Testis (tissue), 2 donors: ENCODE results near the gene ZNF853.
"Not testable (repeated sequence)": the region's sequence is repeated elsewhere in the genome, so short reads cannot be mapped to it uniquely, and the experiment has no call there.

ENCODE experiments used
- CTCF ChIP-seq, 3 experiments: fragments of 450-650 bp in 2 of 3; fragments of 200-600 bp in 1 of 3; sonication (generic) in 1 of 3; IDR thresholded peaks; one replicate each; pipeline ENCODE4 v1.5.1; 2016 to 2019; ENCODE audit warnings: antibody characterized with exemption in 3 of 3, mild to moderate bottlenecking in 2 of 3, moderate library complexity in 1 of 3
- POLR2A ChIP-seq: fragments of 450-650 bp; IDR thresholded peaks from one replicate; pipeline ENCODE4 v1.6.1; 2017; ENCODE audit warnings: antibody characterized with exemption, mild to moderate bottlenecking, moderate library complexity

GRCh38 chr7:6670851-6671250 lies 55.4 kb downstream of the ZNF853 start:
- not testable (repeated sequence) for TF ChIP-seq CTCF (IDR thresholded peaks at IDR 0.05); POLR2A
